Thymus (tissue), 11 donors: ENCODE results near the gene OR4K2. TPM values are rescaled to one million over a fixed set of nuclear protein-coding genes. Genes with fewer than 3 reads are reported as not detected.

Experiments used
- DNase-seq, 9 donors: peaks; one replicate each; pipeline ENCODE4 v3.0.0-alpha.2; 2013; ENCODE audit warnings: low spot score in 9 of 9, low read depth in 6 of 9, missing footprints in 1 of 9
- H3K27ac ChIP-seq, 2 donors: one replicate each; pipeline ENCODE4 v1.5.1; 2013; ENCODE audit warnings: control low read depth in 1 of 2, low read depth in 1 of 2, low read length in 1 of 2, mild to moderate bottlenecking in 1 of 2, moderate library complexity in 1 of 2
- H3K27me3 ChIP-seq, 2 donors: one replicate each; pipeline ENCODE4 v1.5.1; 2013; ENCODE audit warnings: low read length in 1 of 2; ENCODE audit not compliant: control insufficient read depth in 2 of 2, insufficient read depth in 1 of 2
- H3K36me3 ChIP-seq, 2 donors: one replicate each; pipeline ENCODE4 v1.5.1; 2013; ENCODE audit warnings: low read length in 1 of 2, mild to moderate bottlenecking in 1 of 2, moderate library complexity in 1 of 2; ENCODE audit not compliant: control insufficient read depth in 2 of 2, insufficient read depth in 2 of 2
- H3K4me1 ChIP-seq, 2 donors: one replicate each; pipeline ENCODE4 v1.5.1; 2013; ENCODE audit warnings: low read length in 2 of 2; ENCODE audit not compliant: control insufficient read depth in 2 of 2, insufficient read depth in 2 of 2
- H3K4me3 ChIP-seq, 2 donors: one replicate each; pipeline ENCODE4 v1.5.1; 2013; ENCODE audit warnings: low read length in 2 of 2, control low read depth in 1 of 2, mild to moderate bottlenecking in 1 of 2
- H3K9me3 ChIP-seq, 2 donors: one replicate each; pipeline ENCODE4 v1.5.1; 2013; ENCODE audit warnings: low read length in 1 of 2, mild to moderate bottlenecking in 1 of 2; ENCODE audit not compliant: control insufficient read depth in 2 of 2, insufficient read depth in 1 of 2
- WGBS: extraction: QIAGEN DNeasy Blood & Tissue Kit; methylation state at CpG from one replicate; pipeline ENCODE4 v1.1.7; 2013; 5-methylcytosine and 5-hydroxymethylcytosine counted together
- polyA plus RNA-seq: library from polyadenylated mRNA; stranded (reverse); fragments of 200-250 nt; gene quantifications from one replicate; pipeline ENCODE4 v1.2.3, GENCODE V29; 2013
- total RNA-seq: library from RNA; stranded (reverse); fragments of 120-200 nt; gene quantifications from one replicate; pipeline ENCODE4 v1.2.4, GENCODE V29; 2013
- donor health status: healthy.

OR4K2 gene
- total and polyA plus RNA-seq, 2 donors, result under 0.01 TPM; not detected in 1

DNA sequence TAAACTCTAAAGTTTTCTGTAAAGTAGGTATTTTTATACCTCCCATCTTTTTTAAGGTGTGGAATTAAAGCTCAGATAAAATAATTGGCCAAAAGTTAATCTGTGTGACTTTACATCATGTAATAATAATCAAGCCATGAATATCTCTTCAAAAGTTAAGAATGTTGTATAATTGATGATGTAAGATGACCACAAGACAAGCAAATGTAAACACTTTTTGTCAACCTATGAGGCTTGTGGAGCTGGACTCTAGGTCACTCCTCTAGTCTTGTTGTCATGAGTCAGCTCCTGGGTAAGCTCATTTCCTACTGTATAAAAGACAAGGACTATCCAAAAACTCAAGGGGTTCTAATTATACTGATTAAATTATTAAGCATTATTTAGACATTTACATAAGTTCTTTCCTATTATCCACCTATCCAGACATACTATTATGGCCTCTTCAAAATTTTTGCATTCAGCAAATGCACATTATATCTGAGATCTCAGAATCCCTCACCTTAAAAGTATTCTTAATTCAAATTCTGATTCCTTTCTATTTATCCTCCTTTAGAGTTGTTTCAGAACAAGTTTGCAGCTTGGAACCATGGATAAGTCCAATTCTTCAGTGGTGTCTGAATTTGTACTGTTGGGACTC, 45.2 kb downstream of the OR4K2 start, which contains the start of gene OR4K5:
OR4K5 (plus strand) TSS at position 587 of the 637 bp plus-strand sequence; CDS start at position 587, 0 bp downstream.
- no peak for DNase-seq
- Histone ChIP-seq H3K9me3 (peaks cover 0 to 3% of the 10 kb centered on the region in 2 donors), H3K4me1 (no peaks in the 10 kb centered on the region), H3K36me3 (no peaks in the 10 kb centered on the region), H3K4me3 (no peak within 1 kb of the TSS), H3K27me3 (no peaks in the 10 kb centered on the region), H3K27ac (no peak within 1 kb of the TSS)

DNA sequence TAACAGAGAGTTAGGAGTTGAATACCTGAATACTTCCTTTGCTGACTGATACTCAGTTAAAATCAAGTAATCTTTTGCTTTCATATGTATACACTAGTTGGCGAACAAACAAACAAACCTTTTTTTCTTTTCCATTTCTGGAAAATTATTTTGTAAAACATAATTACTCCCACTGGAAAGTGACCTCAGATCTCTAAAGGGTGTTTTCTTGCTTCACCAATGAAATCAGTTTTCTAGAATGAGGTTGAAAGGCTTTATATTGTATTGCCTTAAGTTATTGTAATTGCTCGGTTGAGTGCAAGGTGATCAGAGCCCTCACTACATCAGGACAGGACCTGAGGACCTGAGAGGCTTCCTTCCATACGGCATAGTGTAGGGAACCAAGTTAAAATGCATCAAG, 55.7 kb downstream of the OR4K2 start, which contains the start of gene OR4K1:
OR4K1 (plus strand) TSS at position 301 of the 400 bp plus-strand sequence. CDS start 4,750 bp downstream, outside the sequence.
- no peaks in the 10 kb centered on the region for H3K36me3 ChIP-seq
- 66% methylated on average over 3 of the region's 3 CpGs for WGBS
- no peak for DNase-seq

More for the DNA sequence above, 55.7 kb downstream of the OR4K2 start, which contains the start of gene OR4K1:
- Histone ChIP-seq H3K4me3 (no peak within 1 kb of the TSS), H3K9me3 (no peaks in the 10 kb centered on the region), H3K27me3 (no peaks in the 10 kb centered on the region), H3K27ac (no peak within 1 kb of the TSS), H3K4me1 (no peaks in the 10 kb centered on the region)

Other genes with a start within 250 kb of the OR4K2 start
- gene OR11H2, start 161.3 kb upstream of the OR4K2 start, total RNA-seq, result not detected
- gene OR11H2, start 161.3 kb upstream of the OR4K2 start, polyA plus RNA-seq, result not detected
- not detected for gene OR4Q3, start 131.6 kb upstream of the OR4K2 start, total RNA-seq
- not detected for gene OR4Q3, start 131.6 kb upstream of the OR4K2 start, polyA plus RNA-seq
- not detected for gene OR4M1, start 101.6 kb upstream of the OR4K2 start, total RNA-seq
- gene OR4M1, start 101.6 kb upstream of the OR4K2 start, polyA plus RNA-seq, result not detected
- gene OR4N2, start 71.4 kb upstream of the OR4K2 start, total RNA-seq, result not detected
- 0.07 TPM for gene OR4N2, start 71.4 kb upstream of the OR4K2 start, polyA plus RNA-seq
- not detected for gene OR4K5, start 45.5 kb downstream of the OR4K2 start, total RNA-seq
- gene OR4K5, start 45.5 kb downstream of the OR4K2 start, polyA plus RNA-seq, result not detected
- not detected for gene OR4K1, start 55.8 kb downstream of the OR4K2 start, total RNA-seq
- 0.02 TPM for gene OR4K1, start 55.8 kb downstream of the OR4K2 start, polyA plus RNA-seq
- not detected for gene OR4K15, start 100.4 kb downstream of the OR4K2 start, total RNA-seq
- gene OR4K15, start 100.4 kb downstream of the OR4K2 start, polyA plus RNA-seq, result not detected
- gene OR4Q2, start 127.0 kb downstream of the OR4K2 start, total RNA-seq, result not detected
- not detected for gene OR4Q2, start 127.0 kb downstream of the OR4K2 start, polyA plus RNA-seq
- not detected for gene OR4K14, start 144.2 kb downstream of the OR4K2 start, total RNA-seq
- gene OR4K14, start 144.2 kb downstream of the OR4K2 start, polyA plus RNA-seq, result not detected
- not detected for gene OR4K13, start 160.9 kb downstream of the OR4K2 start, total RNA-seq
- not detected for gene OR4K13, start 160.9 kb downstream of the OR4K2 start, polyA plus RNA-seq
- gene OR4L1, start 184.9 kb downstream of the OR4K2 start, total RNA-seq, result not detected
- gene OR4L1, start 184.9 kb downstream of the OR4K2 start, polyA plus RNA-seq, result not detected
- gene OR4K17, start 235.6 kb downstream of the OR4K2 start, total RNA-seq, result not detected
- under 0.01 TPM for gene OR4K17, start 235.6 kb downstream of the OR4K2 start, polyA plus RNA-seq